ENCODE results near the gene MTHFD2L. TPM values are rescaled to one million over a fixed set of nuclear protein-coding genes. Genes with fewer than 3 reads are reported as not detected.

The MTHFD2L gene
- total RNA-seq, 1 donor from 2014 or later, result 9.5 TPM

GRCh38 chr4:74292111-74292870 lies 134.4 kb downstream of the MTHFD2L start:
- no peak for DNase-seq (ENCODE audit: low read depth)
- H3K4me3 ChIP-seq (ENCODE audit: low read depth, low read length), result no peak overlapping the region
- no peak for TF ChIP-seq CTCF (IDR thresholded peaks at IDR 0.05; ENCODE audit: insufficient read depth, low read length, poor library complexity, severe bottlenecking)
- no peaks in the 10 kb centered on the region for H3K27me3 ChIP-seq (ENCODE audit: control insufficient read depth, insufficient read depth, low read length)
- H3K36me3 ChIP-seq (ENCODE audit: control insufficient read depth, insufficient read depth, low read length), result no peaks in the 10 kb centered on the region

GRCh38 chr4:74293558-74293957 lies 135.6 kb downstream of the MTHFD2L start:
- no peaks in the 10 kb centered on the region for H3K27me3 ChIP-seq (ENCODE audit: control insufficient read depth, insufficient read depth, low read length)
- DNase-seq (ENCODE audit: low read depth), result no peak
- H3K36me3 ChIP-seq (ENCODE audit: control insufficient read depth, insufficient read depth, low read length), result no peaks in the 10 kb centered on the region
- H3K4me3 ChIP-seq (ENCODE audit: low read depth, low read length), result no peak overlapping the region
- TF ChIP-seq CTCF (IDR thresholded peaks at IDR 0.05; ENCODE audit: insufficient read depth, low read length, poor library complexity, severe bottlenecking), result no peak

- Histone ChIP-seq H3K36me3 (ENCODE audit: control insufficient read depth, insufficient read depth, low read length) (no peaks in the 10 kb centered on the region), H3K27me3 (ENCODE audit: control insufficient read depth, insufficient read depth, low read length) (no peaks in the 10 kb centered on the region), H3K4me3 (ENCODE audit: low read depth, low read length) (no peak overlapping the region)
- no peak for TF ChIP-seq CTCF (IDR thresholded peaks at IDR 0.05; ENCODE audit: insufficient read depth, low read length, poor library complexity, severe bottlenecking)
- DNase-seq (ENCODE audit: low read depth), result no peak
Observed at GRCh38 chr4:74294681-74295080, 136.8 kb downstream of the MTHFD2L start.

- TF ChIP-seq CTCF (IDR thresholded peaks at IDR 0.05; ENCODE audit: insufficient read depth, low read length, poor library complexity, severe bottlenecking), result no peak
- no peak for DNase-seq (ENCODE audit: low read depth)
- Histone ChIP-seq H3K36me3 (ENCODE audit: control insufficient read depth, insufficient read depth, low read length) (no peaks in the 10 kb centered on the region), H3K4me3 (ENCODE audit: low read depth, low read length) (no peak overlapping the region), H3K27me3 (ENCODE audit: control insufficient read depth, insufficient read depth, low read length) (no peaks in the 10 kb centered on the region)
Observed at GRCh38 chr4:74297539-74297938, 139.6 kb downstream of the MTHFD2L start.

- Histone ChIP-seq H3K4me3 (ENCODE audit: low read depth, low read length) (no peak overlapping the region), H3K27me3 (ENCODE audit: control insufficient read depth, insufficient read depth, low read length) (no peaks in the 10 kb centered on the region), H3K36me3 (ENCODE audit: control insufficient read depth, insufficient read depth, low read length) (no peaks in the 10 kb centered on the region)
- TF ChIP-seq CTCF (IDR thresholded peaks at IDR 0.05; ENCODE audit: insufficient read depth, low read length, poor library complexity, severe bottlenecking), result no peak
- DNase-seq (ENCODE audit: low read depth), result no peak
Observed at GRCh38 chr4:74304095-74304625, 146.2 kb downstream of the MTHFD2L start.

- TF ChIP-seq CTCF (IDR thresholded peaks at IDR 0.05; ENCODE audit: insufficient read depth, low read length, poor library complexity, severe bottlenecking), result no peak
- DNase-seq (ENCODE audit: low read depth), result no peak
- Histone ChIP-seq H3K27me3 (ENCODE audit: control insufficient read depth, insufficient read depth, low read length) (no peaks in the 10 kb centered on the region), H3K36me3 (ENCODE audit: control insufficient read depth, insufficient read depth, low read length) (no peaks in the 10 kb centered on the region), H3K4me3 (ENCODE audit: low read depth, low read length) (no peak overlapping the region)
Observed at GRCh38 chr4:74305000-74305399, 147.1 kb downstream of the MTHFD2L start.

Measured in kidney epithelial cell (primary cell).